Measurements from ENCODE around the gene CRB2.

The CRB2 gene

DNA sequence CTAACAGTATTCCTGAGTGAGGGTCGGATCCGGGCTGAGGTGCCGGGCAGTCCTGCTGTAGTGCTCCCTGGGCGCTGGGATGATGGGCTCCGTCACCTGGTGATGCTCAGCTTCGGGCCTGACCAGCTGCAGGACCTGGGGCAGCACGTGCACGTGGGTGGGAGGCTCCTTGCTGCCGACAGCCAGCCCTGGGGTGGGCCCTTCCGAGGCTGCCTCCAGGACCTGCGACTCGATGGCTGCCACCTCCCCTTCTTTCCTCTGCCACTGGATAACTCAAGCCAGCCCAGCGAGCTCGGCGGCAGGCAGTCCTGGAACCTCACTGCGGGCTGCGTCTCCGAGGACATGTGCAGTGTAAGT, 15.2 kb downstream of the CRB2 start:
- no peak; the same call in 2 of the 3 replicates for ATAC-seq
- TF ChIP-seq ISL1 (CRISPR knock-in tag; IDR thresholded peaks at IDR 0.05) (no peak), BACH2 (CRISPR knock-in tag; IDR thresholded peaks at IDR 0.05; ENCODE audit: borderline replicate concordance) (no peak), OSR1 (CRISPR knock-in tag; IDR thresholded peaks at IDR 0.05) (no peak), TCF4 (CRISPR knock-in tag; IDR thresholded peaks at IDR 0.05; ENCODE audit: borderline replicate concordance) (no peak), TOX (CRISPR knock-in tag; IDR thresholded peaks at IDR 0.05; ENCODE audit: borderline replicate concordance) (no peak), ESRRG (CRISPR knock-in tag; IDR thresholded peaks at IDR 0.05) (no peak), CSDC2 (CRISPR knock-in tag; IDR thresholded peaks at IDR 0.05) (no peak), ZFP30 (CRISPR knock-in tag; IDR thresholded peaks at IDR 0.05) (no peak), ZNF565 (CRISPR knock-in tag; conservative IDR thresholded peaks at IDR 0.05; ENCODE audit: low read depth) (no peak), ARNTL (CRISPR knock-in tag; IDR thresholded peaks at IDR 0.05; ENCODE audit: borderline replicate concordance, low read depth) (no peak), SNAI2 (CRISPR knock-in tag; IDR thresholded peaks at IDR 0.05) (no peak), ZC3H10 (CRISPR knock-in tag; IDR thresholded peaks at IDR 0.05) (no peak), ZFP3 (CRISPR knock-in tag; IDR thresholded peaks at IDR 0.05) (no peak), GLIS3 (CRISPR knock-in tag; IDR thresholded peaks at IDR 0.05) (no peak)
- TF ChIP-seq, protein P1, sequence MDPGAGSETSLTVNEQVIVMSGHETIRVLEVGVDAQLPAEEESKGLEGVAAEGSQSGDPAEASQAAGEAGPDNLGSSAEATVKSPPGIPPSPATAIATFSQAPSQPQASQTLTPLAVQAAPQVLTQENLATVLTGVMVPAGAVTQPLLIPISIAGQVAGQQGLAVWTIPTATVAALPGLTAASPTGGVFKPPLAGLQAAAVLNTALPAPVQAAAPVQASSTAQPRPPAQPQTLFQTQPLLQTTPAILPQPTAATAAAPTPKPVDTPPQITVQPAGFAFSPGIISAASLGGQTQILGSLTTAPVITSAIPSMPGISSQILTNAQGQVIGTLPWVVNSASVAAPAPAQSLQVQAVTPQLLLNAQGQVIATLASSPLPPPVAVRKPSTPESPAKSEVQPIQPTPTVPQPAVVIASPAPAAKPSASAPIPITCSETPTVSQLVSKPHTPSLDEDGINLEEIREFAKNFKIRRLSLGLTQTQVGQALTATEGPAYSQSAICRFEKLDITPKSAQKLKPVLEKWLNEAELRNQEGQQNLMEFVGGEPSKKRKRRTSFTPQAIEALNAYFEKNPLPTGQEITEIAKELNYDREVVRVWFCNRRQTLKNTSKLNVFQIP (CRISPR knock-in tag; IDR thresholded peaks at IDR 0.05; ENCODE audit: borderline replicate concordance, low read depth): no peak
- TF ChIP-seq, protein P2, sequence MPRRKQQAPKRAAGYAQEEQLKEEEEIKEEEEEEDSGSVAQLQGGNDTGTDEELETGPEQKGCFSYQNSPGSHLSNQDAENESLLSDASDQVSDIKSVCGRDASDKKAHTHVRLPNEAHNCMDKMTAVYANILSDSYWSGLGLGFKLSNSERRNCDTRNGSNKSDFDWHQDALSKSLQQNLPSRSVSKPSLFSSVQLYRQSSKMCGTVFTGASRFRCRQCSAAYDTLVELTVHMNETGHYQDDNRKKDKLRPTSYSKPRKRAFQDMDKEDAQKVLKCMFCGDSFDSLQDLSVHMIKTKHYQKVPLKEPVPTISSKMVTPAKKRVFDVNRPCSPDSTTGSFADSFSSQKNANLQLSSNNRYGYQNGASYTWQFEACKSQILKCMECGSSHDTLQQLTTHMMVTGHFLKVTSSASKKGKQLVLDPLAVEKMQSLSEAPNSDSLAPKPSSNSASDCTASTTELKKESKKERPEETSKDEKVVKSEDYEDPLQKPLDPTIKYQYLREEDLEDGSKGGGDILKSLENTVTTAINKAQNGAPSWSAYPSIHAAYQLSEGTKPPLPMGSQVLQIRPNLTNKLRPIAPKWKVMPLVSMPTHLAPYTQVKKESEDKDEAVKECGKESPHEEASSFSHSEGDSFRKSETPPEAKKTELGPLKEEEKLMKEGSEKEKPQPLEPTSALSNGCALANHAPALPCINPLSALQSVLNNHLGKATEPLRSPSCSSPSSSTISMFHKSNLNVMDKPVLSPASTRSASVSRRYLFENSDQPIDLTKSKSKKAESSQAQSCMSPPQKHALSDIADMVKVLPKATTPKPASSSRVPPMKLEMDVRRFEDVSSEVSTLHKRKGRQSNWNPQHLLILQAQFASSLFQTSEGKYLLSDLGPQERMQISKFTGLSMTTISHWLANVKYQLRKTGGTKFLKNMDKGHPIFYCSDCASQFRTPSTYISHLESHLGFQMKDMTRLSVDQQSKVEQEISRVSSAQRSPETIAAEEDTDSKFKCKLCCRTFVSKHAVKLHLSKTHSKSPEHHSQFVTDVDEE (CRISPR knock-in tag; IDR thresholded peaks at IDR 0.05): no peak
- TF ChIP-seq, protein P3, sequence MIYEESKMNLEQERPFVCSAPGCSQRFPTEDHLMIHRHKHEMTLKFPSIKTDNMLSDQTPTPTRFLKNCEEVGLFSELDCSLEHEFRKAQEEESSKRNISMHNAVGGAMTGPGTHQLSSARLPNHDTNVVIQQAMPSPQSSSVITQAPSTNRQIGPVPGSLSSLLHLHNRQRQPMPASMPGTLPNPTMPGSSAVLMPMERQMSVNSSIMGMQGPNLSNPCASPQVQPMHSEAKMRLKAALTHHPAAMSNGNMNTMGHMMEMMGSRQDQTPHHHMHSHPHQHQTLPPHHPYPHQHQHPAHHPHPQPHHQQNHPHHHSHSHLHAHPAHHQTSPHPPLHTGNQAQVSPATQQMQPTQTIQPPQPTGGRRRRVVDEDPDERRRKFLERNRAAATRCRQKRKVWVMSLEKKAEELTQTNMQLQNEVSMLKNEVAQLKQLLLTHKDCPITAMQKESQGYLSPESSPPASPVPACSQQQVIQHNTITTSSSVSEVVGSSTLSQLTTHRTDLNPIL (CRISPR knock-in tag; IDR thresholded peaks at IDR 0.05; ENCODE audit: low read depth): no peak
- TF ChIP-seq, protein P4, sequence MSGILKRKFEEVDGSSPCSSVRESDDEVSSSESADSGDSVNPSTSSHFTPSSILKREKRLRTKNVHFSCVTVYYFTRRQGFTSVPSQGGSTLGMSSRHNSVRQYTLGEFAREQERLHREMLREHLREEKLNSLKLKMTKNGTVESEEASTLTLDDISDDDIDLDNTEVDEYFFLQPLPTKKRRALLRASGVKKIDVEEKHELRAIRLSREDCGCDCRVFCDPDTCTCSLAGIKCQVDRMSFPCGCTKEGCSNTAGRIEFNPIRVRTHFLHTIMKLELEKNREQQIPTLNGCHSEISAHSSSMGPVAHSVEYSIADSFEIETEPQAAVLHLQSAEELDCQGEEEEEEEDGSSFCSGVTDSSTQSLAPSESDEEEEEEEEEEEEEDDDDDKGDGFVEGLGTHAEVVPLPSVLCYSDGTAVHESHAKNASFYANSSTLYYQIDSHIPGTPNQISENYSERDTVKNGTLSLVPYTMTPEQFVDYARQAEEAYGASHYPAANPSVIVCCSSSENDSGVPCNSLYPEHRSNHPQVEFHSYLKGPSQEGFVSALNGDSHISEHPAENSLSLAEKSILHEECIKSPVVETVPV (CRISPR knock-in tag; IDR thresholded peaks at IDR 0.05): no peak

DNA sequence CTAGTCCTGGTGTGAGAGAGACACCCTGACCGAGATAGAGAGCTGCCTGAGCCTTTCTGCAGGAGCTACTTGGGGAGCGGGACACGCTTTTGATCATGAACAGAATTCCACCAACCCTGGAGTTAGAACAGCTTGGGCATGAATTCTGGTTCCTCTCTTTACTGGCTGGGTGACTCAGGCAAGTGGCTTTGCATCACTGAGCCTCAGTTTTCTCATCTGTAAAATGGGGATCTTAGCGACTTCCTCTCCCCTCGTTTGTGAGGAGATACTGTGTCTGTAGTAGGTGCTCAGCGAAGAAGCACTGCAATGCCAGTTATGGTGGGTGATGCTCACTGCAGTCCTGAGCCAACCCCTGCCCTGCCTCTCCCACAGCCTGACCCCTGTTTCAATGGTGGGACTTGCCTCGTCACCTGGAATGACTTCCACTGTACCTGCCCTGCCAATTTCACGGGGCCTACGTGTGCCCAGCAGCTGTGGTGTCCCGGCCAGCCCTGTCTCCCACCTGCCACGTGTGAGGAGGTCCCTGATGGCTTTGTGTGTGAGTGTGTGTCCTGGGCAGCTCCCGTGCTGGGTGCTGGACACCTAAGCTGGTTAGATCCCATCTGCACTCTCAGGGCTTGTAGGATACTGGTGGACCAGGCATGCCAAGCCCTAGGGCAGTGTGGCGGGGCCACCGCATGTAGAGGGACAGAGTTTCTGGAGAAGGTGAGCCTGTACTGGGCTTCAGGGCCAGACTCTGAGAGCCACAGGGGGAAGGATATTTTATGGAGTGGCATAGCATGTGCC, 16.0 kb downstream of the CRB2 start:
- no peak for TF ChIP-seq PPARA (CRISPR knock-in tag; IDR thresholded peaks at IDR 0.05; ENCODE audit: borderline replicate concordance)
- no peak for ATAC-seq

DNA sequence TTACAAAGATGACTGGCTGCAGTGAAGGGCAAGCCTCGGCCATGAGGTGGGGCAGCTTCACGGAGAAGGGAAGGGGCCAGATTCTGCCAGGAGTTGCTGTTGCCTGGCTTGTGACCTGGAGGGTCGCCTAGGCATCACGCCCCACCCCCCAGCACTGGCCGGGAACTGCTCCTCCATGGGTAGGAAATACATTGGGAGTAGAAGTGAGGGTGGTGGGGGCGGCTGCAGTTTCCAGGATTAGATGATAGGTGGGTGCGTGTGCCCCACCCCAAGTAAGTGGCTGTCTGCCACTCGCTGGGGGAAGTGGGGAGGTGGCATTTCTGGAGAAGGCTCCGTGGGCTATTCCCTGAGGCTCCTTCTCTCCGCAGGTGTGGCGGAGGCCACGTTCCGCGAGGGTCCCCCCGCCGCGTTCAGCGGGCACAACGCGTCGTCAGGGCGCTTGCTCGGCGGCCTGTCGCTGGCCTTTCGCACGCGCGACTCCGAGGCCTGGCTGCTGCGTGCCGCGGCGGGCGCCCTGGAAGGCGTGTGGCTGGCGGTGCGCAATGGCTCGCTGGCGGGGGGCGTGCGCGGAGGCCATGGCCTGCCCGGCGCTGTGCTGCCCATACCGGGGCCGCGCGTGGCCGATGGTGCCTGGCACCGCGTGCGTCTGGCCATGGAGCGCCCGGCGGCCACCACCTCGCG, 16.9 kb downstream of the CRB2 start:
- no peak for ATAC-seq
- TF ChIP-seq TOX (CRISPR knock-in tag; IDR thresholded peaks at IDR 0.05; ENCODE audit: borderline replicate concordance) (no peak), ZNF70 (CRISPR knock-in tag; IDR thresholded peaks at IDR 0.05) (no peak)

DNA sequence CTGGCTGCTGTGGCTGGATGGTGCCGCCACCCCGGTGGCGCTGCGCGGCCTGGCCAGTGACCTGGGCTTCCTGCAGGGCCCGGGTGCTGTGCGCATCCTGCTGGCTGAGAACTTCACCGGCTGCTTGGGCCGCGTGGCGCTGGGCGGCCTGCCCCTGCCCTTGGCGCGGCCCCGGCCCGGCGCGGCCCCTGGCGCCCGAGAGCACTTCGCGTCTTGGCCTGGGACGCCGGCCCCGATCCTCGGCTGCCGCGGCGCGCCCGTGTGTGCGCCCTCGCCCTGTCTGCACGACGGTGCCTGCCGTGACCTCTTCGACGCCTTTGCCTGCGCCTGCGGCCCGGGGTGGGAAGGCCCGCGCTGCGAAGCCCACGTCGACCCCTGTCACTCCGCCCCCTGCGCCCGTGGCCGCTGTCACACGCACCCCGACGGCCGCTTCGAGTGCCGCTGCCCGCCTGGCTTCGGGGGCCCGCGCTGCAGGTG, 17.5 kb downstream of the CRB2 start:
- TF ChIP-seq, protein P1 (CRISPR knock-in tag; IDR thresholded peaks at IDR 0.05; ENCODE audit: borderline replicate concordance, low read depth): no peak
- TF ChIP-seq SNAI2 (CRISPR knock-in tag; IDR thresholded peaks at IDR 0.05) (no peak), OSR1 (CRISPR knock-in tag; IDR thresholded peaks at IDR 0.05) (no peak), ISL1 (CRISPR knock-in tag; IDR thresholded peaks at IDR 0.05) (no peak), ZC3H10 (CRISPR knock-in tag; IDR thresholded peaks at IDR 0.05) (no peak), ZNF8 (CRISPR knock-in tag; IDR thresholded peaks at IDR 0.05) (no peak), ESRRG (CRISPR knock-in tag; IDR thresholded peaks at IDR 0.05) (no peak)
- ATAC-seq: no peak
